ENCODE data around the gene SLC18A3.

SLC18A3 gene

DNA sequence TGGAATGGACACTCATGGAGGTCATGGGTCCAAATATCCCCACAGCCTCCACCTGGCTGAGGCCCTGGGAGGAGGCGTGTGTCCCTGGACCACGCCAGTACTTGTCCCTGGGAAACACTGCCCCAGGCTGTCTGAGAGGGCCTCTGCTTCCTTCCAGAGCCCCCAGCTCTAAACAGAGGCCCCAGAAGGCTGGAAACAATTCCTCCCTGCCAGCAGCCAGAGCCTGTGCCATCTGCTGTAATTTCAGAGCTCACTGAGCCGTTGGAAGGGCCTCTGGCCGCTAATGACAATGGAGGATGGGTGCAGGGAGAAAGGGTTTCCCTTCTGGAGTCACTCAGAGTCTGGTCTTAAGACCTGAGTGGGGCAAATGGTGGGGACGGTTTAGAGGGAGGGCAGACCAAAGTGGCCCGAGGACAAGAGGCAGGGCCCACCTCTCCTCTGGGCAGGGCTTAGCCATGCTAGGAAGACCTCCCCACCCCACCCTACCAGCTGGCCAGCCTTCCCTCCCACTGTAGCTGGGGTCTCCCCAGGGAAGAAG is 10.8 kb downstream of the SLC18A3 start:
- DNase-seq: no peak
- no peak for TF ChIP-seq POLR2A (IDR thresholded peaks at IDR 0.05; ENCODE audit: low read length)
- TF ChIP-seq GATA1 (IDR thresholded peaks at IDR 0.05; ENCODE audit: low read depth, low read length): no peak

- DNase-seq: no peak
- no peak for TF ChIP-seq GATA1 (IDR thresholded peaks at IDR 0.05; ENCODE audit: low read depth, low read length)
- no peak for TF ChIP-seq POLR2A (IDR thresholded peaks at IDR 0.05; ENCODE audit: low read length)
Measured at GRCh38 chr10:49621561-49621960, 11.5 kb downstream of the SLC18A3 start.

- TF ChIP-seq POLR2A (IDR thresholded peaks at IDR 0.05; ENCODE audit: low read length) (no peak), GATA1 (IDR thresholded peaks at IDR 0.05; ENCODE audit: low read depth, low read length) (no peak)
- DNase-seq: no peak
Measured at GRCh38 chr10:49622426-49623425, 12.6 kb downstream of the SLC18A3 start.

- no peak for TF ChIP-seq GATA1 (IDR thresholded peaks at IDR 0.05; ENCODE audit: low read depth, low read length)
- TF ChIP-seq POLR2A (IDR thresholded peaks at IDR 0.05; ENCODE audit: low read length): no peak
- no peak for DNase-seq
Measured at GRCh38 chr10:49624629-49625028, 14.5 kb downstream of the SLC18A3 start.

DNA sequence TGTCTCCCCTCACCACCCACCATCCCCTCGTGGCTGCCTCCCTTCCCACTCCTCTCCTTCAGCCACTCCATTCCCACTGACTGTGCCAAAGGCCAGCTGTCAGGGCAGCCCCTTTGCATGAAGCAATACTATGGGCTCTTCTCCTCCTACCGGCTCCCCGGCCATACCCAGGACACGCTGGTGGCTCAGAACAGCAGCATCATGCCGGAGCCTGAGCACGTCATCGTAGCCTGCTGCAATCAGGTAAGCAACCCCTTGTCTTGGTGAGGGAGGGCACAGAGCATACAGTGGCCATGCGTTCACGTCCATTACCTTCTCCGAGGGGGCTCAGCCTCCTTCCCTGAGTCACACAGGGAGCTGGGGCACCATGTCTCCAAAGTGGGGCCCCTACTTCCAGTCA is 15.3 kb downstream of the SLC18A3 start:
- no peak for DNase-seq
- no peak for TF ChIP-seq POLR2A (IDR thresholded peaks at IDR 0.05; ENCODE audit: low read length)
- TF ChIP-seq GATA1 (IDR thresholded peaks at IDR 0.05; ENCODE audit: low read depth, low read length): no peak

DNA sequence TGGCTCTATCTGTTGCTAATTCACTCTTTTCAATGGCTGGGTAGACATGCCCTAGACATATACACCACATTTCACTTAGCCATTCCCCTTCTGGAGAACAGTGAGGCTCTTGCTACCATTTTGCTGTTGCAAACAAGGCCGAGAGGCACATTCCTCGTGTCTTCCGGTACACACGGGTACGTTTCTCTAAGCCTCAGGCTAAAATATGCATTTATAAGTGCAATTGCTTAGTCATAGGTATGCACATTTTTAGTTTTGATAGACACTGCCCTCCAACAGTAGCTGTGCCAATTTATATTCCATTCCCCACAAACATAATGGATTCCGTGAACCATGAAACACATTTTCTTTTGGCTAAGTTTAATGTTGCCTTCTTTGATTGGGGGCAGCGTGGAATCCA is 16.9 kb downstream of the SLC18A3 start:
- TF ChIP-seq GATA1 (IDR thresholded peaks at IDR 0.05; ENCODE audit: low read depth, low read length): no peak
- no peak for TF ChIP-seq POLR2A (IDR thresholded peaks at IDR 0.05; ENCODE audit: low read length)
- no peak for DNase-seq

- TF ChIP-seq POLR2A (IDR thresholded peaks at IDR 0.05; ENCODE audit: low read length) (no peak), GATA1 (IDR thresholded peaks at IDR 0.05; ENCODE audit: low read depth, low read length) (no peak)
- no peak for DNase-seq
Measured at GRCh38 chr10:49627644-49628247, 17.6 kb downstream of the SLC18A3 start.

GRCh38 chr10:49628599-49628998 is 18.5 kb downstream of the SLC18A3 start:
- TF ChIP-seq POLR2A (IDR thresholded peaks at IDR 0.05; ENCODE audit: low read length) (no peak), GATA1 (IDR thresholded peaks at IDR 0.05; ENCODE audit: low read depth, low read length) (no peak)
- DNase-seq: no peak

DNA sequence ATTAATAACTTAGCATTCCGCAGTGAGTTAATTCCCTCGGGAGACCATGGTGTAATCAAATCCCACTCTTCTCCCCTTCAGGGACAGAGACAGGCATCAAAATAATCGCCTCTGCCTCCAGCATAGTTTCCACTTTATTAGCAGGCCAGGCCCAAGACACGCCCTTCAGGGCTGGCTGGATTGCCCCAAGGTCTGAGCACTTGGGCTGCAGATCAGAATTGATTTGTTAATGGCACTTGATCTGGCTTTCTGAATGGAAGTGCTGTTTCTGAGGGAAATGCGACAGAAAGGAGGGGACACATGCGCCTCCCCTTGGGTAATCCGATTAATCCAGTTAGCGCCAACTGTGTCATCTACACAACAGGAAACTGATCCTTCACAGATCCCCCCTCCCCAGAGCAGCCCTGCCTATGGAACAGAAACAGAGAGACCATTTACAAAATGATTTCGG is 19.3 kb downstream of the SLC18A3 start:
- TF ChIP-seq POLR2A (IDR thresholded peaks at IDR 0.05; ENCODE audit: low read length): no peak
- TF ChIP-seq GATA1 (IDR thresholded peaks at IDR 0.05; ENCODE audit: low read depth, low read length): no peak
- no peak for DNase-seq

DNA sequence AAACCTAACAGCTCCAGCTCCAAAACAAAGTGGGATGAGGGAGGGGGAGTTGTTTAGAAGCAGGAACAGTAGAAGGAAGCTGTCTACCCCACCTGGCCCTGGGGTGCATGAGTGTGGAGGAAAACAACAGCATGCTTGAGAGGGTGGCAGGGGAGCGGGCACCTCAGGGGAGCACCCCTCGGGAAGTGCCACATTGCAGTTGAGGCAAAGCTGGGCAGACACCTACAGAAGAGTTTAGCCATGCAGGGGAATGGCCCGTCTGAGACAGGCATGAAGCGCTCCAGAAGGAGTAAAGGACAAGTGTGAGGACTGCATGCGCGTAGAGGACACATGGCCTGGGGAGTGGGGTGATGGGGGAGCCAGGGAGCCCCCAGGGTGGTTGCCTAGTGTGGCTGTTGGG is 21.9 kb downstream of the SLC18A3 start:
- DNase-seq: no peak
- no peak for TF ChIP-seq POLR2A (IDR thresholded peaks at IDR 0.05; ENCODE audit: low read length)
- no peak for TF ChIP-seq GATA1 (IDR thresholded peaks at IDR 0.05; ENCODE audit: low read depth, low read length)

GRCh38 chr10:49632406-49633317 is 22.6 kb downstream of the SLC18A3 start:
- no peak for DNase-seq
- TF ChIP-seq POLR2A (IDR thresholded peaks at IDR 0.05; ENCODE audit: low read length) (no peak), GATA1 (IDR thresholded peaks at IDR 0.05; ENCODE audit: low read depth, low read length) (no peak)

DNA sequence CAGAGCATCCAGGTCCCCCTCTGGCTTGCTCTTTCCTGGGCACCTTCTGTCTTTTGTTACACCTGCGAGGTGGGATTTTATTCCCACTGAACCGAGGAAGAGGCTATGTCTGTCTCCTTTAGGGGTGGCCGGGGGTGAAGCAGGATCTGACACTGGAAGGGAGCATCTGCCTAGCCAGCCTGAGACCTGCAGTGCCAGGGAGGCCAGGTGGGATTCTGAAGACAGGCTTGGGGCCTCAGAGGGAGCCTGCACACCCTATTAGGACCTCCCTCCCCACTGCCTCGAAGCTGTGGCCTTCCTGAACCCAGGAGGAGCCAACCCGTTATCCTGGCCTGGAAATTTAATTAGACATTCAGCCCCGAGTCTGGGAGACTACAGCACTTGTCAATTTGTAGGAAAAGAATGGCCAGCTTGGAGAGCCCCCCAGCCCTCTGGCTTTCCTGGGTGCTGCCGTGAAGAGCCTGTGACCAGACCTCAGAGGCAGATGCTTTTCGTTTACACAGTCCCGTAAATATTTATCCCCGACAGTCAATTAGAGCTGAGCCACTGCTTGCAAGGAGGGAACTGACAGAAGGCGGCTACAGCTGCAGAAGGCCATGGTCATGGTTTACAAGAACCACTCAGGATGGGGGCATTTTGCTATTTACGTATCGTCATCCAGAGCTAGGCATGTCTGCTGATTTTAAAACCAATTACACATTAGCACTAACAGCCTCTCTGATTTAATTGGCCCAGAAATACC is 23.4 kb downstream of the SLC18A3 start:
- TF ChIP-seq GATA1 (IDR thresholded peaks at IDR 0.05; ENCODE audit: low read depth, low read length) (no peak), POLR2A (IDR thresholded peaks at IDR 0.05; ENCODE audit: low read length) (no peak)
- no peak for DNase-seq
